Measurements from ENCODE around the gene PRKCD. TPM values are rescaled to one million over a fixed set of nuclear protein-coding genes. Genes with fewer than 3 reads are reported as not detected.

The PRKCD gene
- total RNA-seq, 1 donor from 2014 or later = 3.7 TPM

GRCh38 chr3:53137835-53138446, 23.1 kb upstream of the PRKCD start:
- no peak overlapping the region for H3K9ac ChIP-seq (ENCODE audit: low read depth in 1 of 3, low read length in 3 of 3)
- peaks cover 6 to 29% (median 12%) of the 10 kb centered on the region in 3 donors for H3K4me1 ChIP-seq (ENCODE audit: control insufficient read depth in 3 of 3, insufficient read depth in 3 of 3, low read length in 3 of 3)
- H3K4me3 ChIP-seq (ENCODE audit: low read length in 3 of 3) = no peak overlapping the region
- no peaks in the 10 kb centered on the region for H3K36me3 ChIP-seq (ENCODE audit: control insufficient read depth in 3 of 3, insufficient read depth in 3 of 3, low read length in 3 of 3)
- H3K27me3 ChIP-seq (ENCODE audit: control insufficient read depth in 3 of 3, insufficient read depth in 3 of 3, low read length in 3 of 3) = no peaks in the 10 kb centered on the region
- no peak overlapping the region for H3K27ac ChIP-seq (ENCODE audit: low read depth, low read length)
- no peaks in the 10 kb centered on the region for H3K9me3 ChIP-seq (ENCODE audit: control insufficient read depth in 3 of 3, low read length in 3 of 3)

GRCh38 chr3:53139906-53140846, 20.8 kb upstream of the PRKCD start:
- Histone ChIP-seq H3K27ac (ENCODE audit: low read depth, low read length) (no peak overlapping the region), H3K9ac (ENCODE audit: low read depth in 1 of 3, low read length in 3 of 3) (no peak overlapping the region), H3K4me3 (ENCODE audit: low read length in 3 of 3) (no peak overlapping the region), H3K9me3 (ENCODE audit: control insufficient read depth in 3 of 3, low read length in 3 of 3) (no peaks in the 10 kb centered on the region), H3K36me3 (ENCODE audit: control insufficient read depth in 3 of 3, insufficient read depth in 3 of 3, low read length in 3 of 3) (no peaks in the 10 kb centered on the region), H3K4me1 (ENCODE audit: control insufficient read depth in 3 of 3, insufficient read depth in 3 of 3, low read length in 3 of 3) (peaks cover under 1 to 16% (median 5%) of the 10 kb centered on the region in 3 donors), H3K27me3 (ENCODE audit: control insufficient read depth in 3 of 3, insufficient read depth in 3 of 3, low read length in 3 of 3) (no peaks in the 10 kb centered on the region)

- no peaks in the 10 kb centered on the region for H3K9me3 ChIP-seq (ENCODE audit: control insufficient read depth in 3 of 3, low read length in 3 of 3)
- H3K27me3 ChIP-seq (ENCODE audit: control insufficient read depth in 3 of 3, insufficient read depth in 3 of 3, low read length in 3 of 3) = no peaks in the 10 kb centered on the region
- H3K4me3 ChIP-seq (ENCODE audit: low read length in 3 of 3) = no peak overlapping the region
- peaks cover 0 to 16% (median 6%) of the 10 kb centered on the region in 3 donors for H3K4me1 ChIP-seq (ENCODE audit: control insufficient read depth in 3 of 3, insufficient read depth in 3 of 3, low read length in 3 of 3)
- H3K9ac ChIP-seq (ENCODE audit: low read depth in 1 of 3, low read length in 3 of 3) = no peak overlapping the region
- no peaks in the 10 kb centered on the region for H3K36me3 ChIP-seq (ENCODE audit: control insufficient read depth in 3 of 3, insufficient read depth in 3 of 3, low read length in 3 of 3)
- no peak overlapping the region for H3K27ac ChIP-seq (ENCODE audit: low read depth, low read length)
Observed at GRCh38 chr3:53140847-53141845, 19.9 kb upstream of the PRKCD start.

- no peaks in the 10 kb centered on the region for H3K9me3 ChIP-seq (ENCODE audit: control insufficient read depth in 3 of 3, low read length in 3 of 3)
Observed at GRCh38 chr3:53142986-53143385, 18.0 kb upstream of the PRKCD start.

GRCh38 chr3:53144446-53144845, 16.6 kb upstream of the PRKCD start:
- peaks cover 16 to 35% (median 28%) of the 10 kb centered on the region in 3 donors for H3K4me1 ChIP-seq (ENCODE audit: control insufficient read depth in 3 of 3, insufficient read depth in 3 of 3, low read length in 3 of 3)
- H3K36me3 ChIP-seq (ENCODE audit: control insufficient read depth in 3 of 3, insufficient read depth in 3 of 3, low read length in 3 of 3) = no peaks in the 10 kb centered on the region
- no peaks in the 10 kb centered on the region for H3K9me3 ChIP-seq (ENCODE audit: control insufficient read depth in 3 of 3, low read length in 3 of 3)
- no peak overlapping the region for H3K9ac ChIP-seq (ENCODE audit: low read depth in 1 of 3, low read length in 3 of 3)
- no peak overlapping the region for H3K4me3 ChIP-seq (ENCODE audit: low read length in 3 of 3)
- no peaks in the 10 kb centered on the region for H3K27me3 ChIP-seq (ENCODE audit: control insufficient read depth in 3 of 3, insufficient read depth in 3 of 3, low read length in 3 of 3)
- no peak overlapping the region for H3K27ac ChIP-seq (ENCODE audit: low read depth, low read length)

More at GRCh38 chr3:53142986-53143385, 18.0 kb upstream of the PRKCD start:
- H3K27me3 ChIP-seq (ENCODE audit: control insufficient read depth in 3 of 3, insufficient read depth in 3 of 3, low read length in 3 of 3) = no peaks in the 10 kb centered on the region
- peaks cover 11 to 31% (median 22%) of the 10 kb centered on the region in 3 donors for H3K4me1 ChIP-seq (ENCODE audit: control insufficient read depth in 3 of 3, insufficient read depth in 3 of 3, low read length in 3 of 3)
- no peak overlapping the region for H3K27ac ChIP-seq (ENCODE audit: low read depth, low read length)
- H3K4me3 ChIP-seq (ENCODE audit: low read length in 3 of 3) = no peak overlapping the region
- H3K9ac ChIP-seq (ENCODE audit: low read depth in 1 of 3, low read length in 3 of 3) = no peak overlapping the region
- H3K36me3 ChIP-seq (ENCODE audit: control insufficient read depth in 3 of 3, insufficient read depth in 3 of 3, low read length in 3 of 3) = no peaks in the 10 kb centered on the region

DNA sequence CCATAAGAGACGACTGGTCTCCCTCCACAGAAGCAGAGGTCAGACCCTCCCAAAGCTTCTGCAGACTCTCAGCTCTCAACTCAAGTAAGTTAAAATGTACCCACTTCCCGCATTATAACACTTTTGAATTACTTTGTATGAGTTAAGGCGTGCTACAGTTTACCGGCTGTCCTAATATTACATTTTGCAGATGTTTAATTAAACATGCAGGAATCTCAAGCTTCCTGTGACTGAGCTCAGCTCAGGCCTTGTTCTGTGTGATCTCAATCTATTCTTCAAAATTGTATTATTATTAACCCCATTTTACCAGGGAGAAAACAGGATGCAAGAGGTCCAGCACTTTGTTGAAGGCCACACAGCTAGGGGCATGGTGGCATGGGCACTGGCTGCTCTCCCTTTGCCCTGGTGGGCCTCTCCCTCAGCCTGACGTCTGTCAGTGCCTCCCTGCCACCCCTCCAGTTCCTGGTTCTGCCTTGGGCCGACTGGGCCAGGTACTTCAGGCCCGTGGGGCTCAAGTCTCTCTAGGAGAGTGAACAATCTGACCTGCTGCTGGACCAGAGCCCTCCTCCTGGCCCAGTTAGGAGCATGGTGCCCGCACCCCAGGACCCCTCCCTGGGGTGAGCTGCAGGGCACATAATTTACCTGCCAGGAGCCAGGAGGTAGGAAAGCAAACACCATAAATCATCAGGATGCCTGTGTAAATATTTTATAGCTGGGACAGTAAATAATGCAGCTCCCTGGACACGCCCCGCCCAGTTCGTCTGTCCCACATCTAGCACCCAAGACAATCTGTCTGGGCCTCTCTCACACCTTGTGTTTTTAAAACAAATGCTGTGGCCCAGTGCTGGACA, 15.9 kb upstream of the PRKCD start:
- Histone ChIP-seq H3K27ac (ENCODE audit: low read depth, low read length) (no peak overlapping the region), H3K27me3 (ENCODE audit: control insufficient read depth in 3 of 3, insufficient read depth in 3 of 3, low read length in 3 of 3) (no peaks in the 10 kb centered on the region), H3K9ac (ENCODE audit: low read depth in 1 of 3, low read length in 3 of 3) (no peak overlapping the region), H3K4me3 (ENCODE audit: low read length in 3 of 3) (no peak overlapping the region), H3K4me1 (ENCODE audit: control insufficient read depth in 3 of 3, insufficient read depth in 3 of 3, low read length in 3 of 3) (peaks cover 21 to 40% (median 35%) of the 10 kb centered on the region in 3 donors), H3K36me3 (ENCODE audit: control insufficient read depth in 3 of 3, insufficient read depth in 3 of 3, low read length in 3 of 3) (no peaks in the 10 kb centered on the region), H3K9me3 (ENCODE audit: control insufficient read depth in 3 of 3, low read length in 3 of 3) (no peaks in the 10 kb centered on the region)

GRCh38 chr3:53145713-53146080, 15.3 kb upstream of the PRKCD start:
- no peak overlapping the region for H3K9ac ChIP-seq (ENCODE audit: low read depth in 1 of 3, low read length in 3 of 3)
- H3K27ac ChIP-seq (ENCODE audit: low read depth, low read length) = no peak overlapping the region
- H3K4me1 ChIP-seq (ENCODE audit: control insufficient read depth in 3 of 3, insufficient read depth in 3 of 3, low read length in 3 of 3) = peaks cover 26 to 40% (median 38%) of the 10 kb centered on the region in 3 donors
- H3K27me3 ChIP-seq (ENCODE audit: control insufficient read depth in 3 of 3, insufficient read depth in 3 of 3, low read length in 3 of 3) = no peaks in the 10 kb centered on the region
- H3K4me3 ChIP-seq (ENCODE audit: low read length in 3 of 3) = no peak overlapping the region
- H3K36me3 ChIP-seq (ENCODE audit: control insufficient read depth in 3 of 3, insufficient read depth in 3 of 3, low read length in 3 of 3) = no peaks in the 10 kb centered on the region
- H3K9me3 ChIP-seq (ENCODE audit: control insufficient read depth in 3 of 3, low read length in 3 of 3) = no peaks in the 10 kb centered on the region

DNA sequence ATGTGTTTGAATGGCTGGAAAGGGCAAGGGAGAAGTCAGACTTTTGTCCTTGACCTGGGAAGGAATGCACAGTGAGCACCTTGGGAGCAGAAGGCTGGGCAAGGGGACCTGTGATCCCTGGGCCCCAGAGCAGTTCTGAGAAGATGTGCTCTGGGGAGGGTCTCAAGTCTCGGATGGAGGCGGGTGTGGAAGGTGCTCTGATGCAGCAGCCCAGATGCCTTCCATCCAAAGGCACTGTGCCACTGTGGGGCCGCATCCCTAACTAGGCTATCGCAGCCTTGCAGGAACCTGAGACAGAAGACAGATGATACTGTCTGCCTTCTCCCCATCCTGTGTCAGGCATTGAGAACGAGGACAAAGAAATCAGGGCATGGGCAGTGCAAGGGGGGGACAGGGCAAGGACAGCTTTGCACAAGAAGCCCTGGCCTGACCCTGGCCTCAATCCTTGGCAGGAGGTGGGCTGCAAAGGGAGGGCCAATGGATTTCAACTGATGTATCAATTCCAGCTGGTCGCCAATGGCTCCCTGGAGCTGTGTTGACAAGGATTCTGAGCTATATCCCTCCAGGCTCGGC, 14.6 kb upstream of the PRKCD start:
- Histone ChIP-seq H3K9ac (ENCODE audit: low read depth in 1 of 3, low read length in 3 of 3) (no peak overlapping the region), H3K4me1 (ENCODE audit: control insufficient read depth in 3 of 3, insufficient read depth in 3 of 3, low read length in 3 of 3) (peaks cover 26 to 40% (median 34%) of the 10 kb centered on the region in 3 donors), H3K27ac (ENCODE audit: low read depth, low read length) (no peak overlapping the region), H3K4me3 (ENCODE audit: low read length in 3 of 3) (no peak overlapping the region), H3K27me3 (ENCODE audit: control insufficient read depth in 3 of 3, insufficient read depth in 3 of 3, low read length in 3 of 3) (no peaks in the 10 kb centered on the region), H3K36me3 (ENCODE audit: control insufficient read depth in 3 of 3, insufficient read depth in 3 of 3, low read length in 3 of 3) (no peaks in the 10 kb centered on the region), H3K9me3 (ENCODE audit: control insufficient read depth in 3 of 3, low read length in 3 of 3) (no peaks in the 10 kb centered on the region)
